CD4-positive, alpha-beta T cell treated with Interleukin-21 for 1 hour (primary cell): ENCODE measurements around the gene TECPR1.

ENCODE experiments used
- DNase-seq: peaks from one replicate; pipeline ENCODE4 v3.0.0-alpha.2; 2020

Gene TECPR1

DNA sequence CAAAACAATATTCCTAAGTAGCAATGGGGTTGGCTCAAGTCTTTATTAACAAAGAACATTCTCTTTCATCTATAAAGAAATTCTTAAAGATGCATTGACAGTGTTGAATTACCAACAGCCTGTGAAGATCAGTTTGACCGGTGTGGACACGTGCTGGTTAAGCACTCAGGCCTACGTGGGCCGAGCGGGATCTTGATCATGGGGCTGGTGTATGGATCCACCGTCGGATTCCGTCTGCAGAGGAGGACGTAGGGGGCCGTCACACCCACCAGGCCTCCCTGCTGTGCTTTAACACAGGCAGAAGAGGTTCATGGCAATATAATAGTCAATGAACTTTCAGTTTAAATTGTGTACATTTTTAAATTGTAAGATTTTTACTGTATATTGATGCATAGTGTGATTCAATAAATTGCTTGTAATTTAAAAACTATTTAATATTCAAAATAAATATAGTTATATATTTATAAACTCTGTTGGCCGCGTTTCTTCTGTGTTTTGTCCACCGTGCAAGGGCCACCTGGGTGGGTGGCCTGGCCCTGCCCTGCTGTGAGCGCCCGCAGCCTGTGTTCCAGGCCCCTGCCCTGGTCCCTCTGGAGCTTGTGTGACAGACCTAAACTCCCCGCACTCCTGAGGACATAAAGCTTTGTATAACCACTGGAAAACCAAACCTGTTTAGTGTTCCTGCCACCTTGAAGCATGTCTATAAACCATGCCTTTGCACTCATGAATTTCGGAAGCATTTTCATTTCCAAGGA is 42.7 kb downstream of the TECPR1 start:
- DNase-seq = no peak

DNA sequence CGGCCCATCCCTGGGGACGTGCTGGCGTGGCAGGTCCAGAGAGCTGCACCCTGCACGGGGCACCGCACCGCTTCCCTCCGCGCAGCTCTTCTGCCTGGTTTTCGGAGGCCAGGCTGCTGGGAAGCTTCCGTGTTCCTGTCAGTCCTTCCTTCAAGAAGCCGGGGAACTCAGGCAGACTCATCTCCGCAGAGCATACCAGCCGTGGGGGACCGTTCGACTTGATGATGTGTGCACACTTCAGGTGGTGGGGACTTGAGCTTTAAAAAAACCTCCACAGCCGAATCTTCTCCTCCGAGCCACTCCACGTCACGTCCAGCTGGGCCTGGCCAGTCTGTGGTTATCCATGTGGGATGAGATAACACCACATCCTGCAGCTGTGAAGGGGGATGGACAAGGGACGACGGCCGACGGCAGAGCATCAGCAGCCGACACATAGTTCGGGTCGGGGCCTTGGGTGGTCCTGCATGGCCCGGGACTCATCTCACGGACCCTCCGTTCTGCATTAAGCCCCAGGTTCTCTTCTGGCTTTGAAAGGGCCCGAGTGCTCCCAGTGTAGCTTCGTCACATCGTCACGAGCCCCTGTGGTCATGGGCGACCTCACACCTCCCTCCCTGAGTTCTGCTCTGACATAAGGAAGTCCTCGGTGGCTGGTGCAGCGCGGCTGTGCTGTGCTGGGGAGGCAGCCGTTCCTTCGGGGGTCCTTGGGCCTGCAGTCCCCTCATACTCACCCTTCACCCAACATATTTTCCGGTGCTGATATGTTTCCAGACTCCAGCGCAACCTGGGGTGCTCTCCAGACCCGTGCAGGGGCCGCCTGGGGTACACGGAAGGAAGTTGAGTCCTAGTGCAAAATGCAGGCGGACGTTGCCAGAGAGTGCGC is 45.3 kb downstream of the TECPR1 start:
- no peak for DNase-seq

DNA sequence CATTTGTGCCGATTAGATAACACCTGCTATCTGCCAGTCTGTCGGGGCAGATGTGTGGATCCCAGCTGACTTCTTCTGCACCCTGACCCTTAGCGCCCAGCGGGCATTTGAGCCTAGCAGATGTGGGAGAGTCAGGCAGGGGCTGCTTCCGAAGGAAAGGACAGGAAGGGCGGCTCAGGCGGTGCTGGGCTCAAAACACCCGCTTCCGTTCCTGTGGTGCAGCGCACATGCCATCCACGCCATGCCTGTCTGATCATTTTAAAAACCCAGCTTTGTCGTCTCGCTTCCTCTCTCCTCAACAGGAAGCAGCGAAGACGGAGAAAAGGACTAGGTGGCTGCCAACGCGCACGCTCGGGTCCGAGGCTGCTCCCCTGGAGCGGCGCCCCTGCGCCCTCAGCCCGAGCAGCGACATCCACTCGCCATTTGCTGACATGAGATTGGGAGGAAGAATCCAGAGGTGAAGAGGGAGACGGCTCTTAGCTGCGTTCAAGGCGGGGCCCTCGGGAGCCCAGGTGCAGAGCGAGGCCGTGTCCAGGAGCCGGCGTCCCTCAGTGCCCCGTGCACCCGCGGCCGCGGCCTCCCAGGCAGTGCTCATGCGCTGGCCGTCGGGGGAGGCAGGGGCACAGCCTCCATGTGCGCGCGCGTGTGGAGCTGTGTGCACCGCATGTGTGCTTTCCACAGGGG is 46.7 kb downstream of the TECPR1 start:
- no peak for DNase-seq

DNA sequence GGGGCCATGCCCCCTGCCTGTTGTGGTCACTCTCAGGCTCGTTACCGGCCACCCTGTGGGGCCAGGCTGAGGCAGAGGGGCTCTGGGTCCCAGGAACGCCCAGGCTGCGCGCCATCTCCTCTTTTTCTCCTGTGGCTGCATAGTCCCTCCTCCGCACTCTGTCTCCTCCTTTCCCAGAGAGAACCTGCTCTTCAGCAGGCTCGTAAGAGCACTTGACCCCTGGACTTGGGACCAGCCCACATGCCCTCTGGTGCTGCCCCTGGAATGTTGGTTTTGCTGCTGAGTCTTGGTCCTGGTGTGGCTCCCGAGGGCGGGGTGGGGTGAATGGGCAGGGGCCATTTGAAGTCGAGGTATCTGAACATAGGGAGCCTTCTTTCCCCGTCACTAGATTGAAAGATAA is 47.4 kb downstream of the TECPR1 start:
- no peak for DNase-seq

DNA sequence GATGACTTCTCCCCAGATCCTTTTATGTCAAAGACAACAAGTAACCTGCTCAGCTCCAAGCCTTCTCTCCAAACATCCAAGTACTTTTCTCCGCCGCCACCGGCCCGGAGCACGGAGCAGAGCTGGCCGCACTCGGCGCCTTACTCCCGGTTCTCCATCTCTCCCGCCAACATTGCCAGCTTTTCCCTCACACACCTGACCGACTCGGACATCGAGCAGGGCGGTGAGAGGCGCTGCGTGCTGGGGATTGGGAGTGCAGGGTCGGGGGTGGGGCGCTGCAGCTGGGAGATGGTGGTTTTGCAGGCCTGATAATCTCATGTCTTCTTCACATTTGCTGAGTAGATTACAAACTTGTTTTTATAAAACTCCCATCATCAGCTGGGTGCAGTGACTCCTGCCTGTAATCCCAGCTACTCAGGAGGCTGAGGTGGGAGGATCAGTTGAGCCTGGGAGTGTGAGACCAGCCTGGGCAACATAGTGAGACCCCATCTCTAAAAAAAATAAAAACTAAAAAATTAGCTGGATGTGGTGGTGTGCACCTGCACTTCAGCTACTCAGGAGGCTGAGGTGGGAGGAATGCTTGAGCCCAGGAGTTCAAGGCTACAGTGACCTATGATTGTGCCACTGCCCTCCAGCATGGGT is 47.9 kb downstream of the TECPR1 start:
- DNase-seq = no peak

DNA sequence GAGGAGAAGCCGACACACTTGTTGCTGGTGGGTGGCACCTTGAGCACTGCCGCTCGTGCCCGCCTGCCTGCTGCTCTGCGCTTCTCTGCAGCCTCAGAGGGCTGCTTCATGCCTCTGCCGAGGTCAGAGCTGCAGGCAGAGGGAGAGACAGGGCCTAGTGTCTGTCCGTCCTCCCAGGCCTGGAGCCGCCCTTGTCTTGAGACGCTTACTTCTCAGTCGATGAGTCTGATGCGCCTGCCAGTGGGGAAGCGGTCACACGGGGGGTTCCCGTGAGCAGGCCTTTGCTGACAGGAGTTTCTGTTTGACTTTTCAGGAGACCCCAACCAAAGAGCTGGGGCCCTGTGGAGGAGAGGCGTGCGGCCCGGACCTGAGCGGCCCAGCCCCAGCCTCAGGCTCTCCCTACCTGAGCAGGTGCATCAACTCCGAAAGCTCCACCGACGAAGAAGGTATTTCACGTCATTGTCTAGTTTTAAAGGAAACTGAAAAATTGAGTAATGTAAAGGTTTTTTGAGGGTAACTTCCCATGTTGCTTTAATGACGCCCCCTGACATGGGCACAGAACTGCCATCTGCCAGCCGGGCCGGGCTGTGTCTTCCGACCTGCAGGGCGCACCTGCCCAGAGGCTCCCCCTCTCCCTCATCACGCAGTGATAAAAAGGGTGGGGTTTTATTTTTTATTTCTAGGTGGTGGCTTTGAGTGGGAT is 48.6 kb downstream of the TECPR1 start:
- no peak for DNase-seq

DNA sequence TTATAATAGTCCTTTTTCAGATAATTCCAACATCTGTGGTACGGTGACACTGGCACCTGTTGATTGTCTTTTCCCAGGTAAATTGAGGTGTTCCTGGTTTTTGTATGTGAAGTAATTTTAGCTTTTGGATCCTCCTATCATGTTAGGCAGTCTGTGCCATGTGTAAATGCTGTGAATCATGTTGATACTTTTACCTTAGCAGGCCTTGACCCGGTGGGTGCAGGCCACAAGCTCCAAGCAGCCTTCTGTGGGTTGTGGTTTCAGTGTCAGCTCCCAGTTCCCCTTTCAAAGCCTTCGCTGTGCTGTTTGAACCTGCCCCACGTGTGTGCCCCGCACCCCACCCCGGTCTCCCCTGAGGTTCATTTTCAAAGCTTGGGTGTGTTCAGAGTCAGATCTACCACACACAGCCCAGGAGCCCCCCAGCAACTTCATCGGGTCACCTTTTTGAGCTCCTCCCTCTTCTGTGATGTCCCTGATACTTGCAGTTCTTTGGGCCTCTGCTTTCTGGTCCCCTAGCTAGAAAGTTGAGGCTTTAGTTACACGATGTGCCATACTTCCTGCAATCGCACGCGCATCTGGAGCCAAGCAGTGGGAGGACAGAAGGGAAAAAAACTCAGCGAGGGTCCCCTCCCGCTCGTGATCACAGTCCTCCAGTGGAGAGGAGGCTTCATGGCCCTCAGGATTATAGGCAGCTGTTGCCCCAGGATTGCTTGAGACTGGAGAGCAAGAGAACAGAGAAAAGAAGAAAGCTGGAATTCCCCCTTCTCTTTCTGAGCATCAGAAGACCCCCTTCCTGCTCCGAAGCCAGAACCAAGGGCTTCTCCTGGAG is 49.5 kb downstream of the TECPR1 start:
- DNase-seq = peak; percentile 67

DNA sequence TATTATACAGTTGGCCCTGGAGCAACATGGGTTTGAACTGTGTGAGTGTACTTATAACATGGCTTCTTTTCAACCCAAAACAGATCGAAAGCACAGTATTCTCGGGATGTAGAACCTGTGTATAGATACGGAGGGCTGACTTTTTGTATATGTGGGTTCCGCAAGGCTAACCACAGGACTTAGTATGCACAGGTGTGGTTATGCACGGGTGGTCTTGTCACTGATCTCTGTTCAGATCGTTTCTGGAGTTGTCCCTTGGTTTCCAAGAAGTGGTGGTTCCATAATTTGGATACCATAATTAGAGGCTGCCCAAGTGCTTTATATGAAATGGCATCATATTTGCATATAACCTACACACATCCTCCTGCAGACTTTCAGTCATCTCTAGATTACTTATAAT is 51.7 kb downstream of the TECPR1 start:
- no peak for DNase-seq

DNA sequence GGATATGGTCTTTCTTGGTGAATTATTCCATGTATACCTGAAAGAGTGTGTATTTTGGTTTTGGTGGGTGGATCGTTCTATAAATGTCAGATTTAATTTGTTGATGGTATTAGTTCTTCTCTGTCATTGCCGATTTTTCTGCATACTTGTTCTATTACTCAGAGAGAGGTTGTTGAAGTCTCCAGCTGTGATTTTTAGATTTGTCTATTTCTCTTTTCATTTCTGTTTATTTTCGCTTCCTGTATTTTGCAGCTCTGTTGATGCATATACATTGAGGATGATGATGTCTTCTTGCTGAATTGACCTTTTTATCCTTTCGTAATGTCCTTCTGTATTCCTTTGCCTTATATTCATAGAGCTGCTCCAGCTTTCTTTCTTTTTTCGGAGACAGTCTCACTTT is 52.9 kb downstream of the TECPR1 start:
- no peak for DNase-seq

DNA sequence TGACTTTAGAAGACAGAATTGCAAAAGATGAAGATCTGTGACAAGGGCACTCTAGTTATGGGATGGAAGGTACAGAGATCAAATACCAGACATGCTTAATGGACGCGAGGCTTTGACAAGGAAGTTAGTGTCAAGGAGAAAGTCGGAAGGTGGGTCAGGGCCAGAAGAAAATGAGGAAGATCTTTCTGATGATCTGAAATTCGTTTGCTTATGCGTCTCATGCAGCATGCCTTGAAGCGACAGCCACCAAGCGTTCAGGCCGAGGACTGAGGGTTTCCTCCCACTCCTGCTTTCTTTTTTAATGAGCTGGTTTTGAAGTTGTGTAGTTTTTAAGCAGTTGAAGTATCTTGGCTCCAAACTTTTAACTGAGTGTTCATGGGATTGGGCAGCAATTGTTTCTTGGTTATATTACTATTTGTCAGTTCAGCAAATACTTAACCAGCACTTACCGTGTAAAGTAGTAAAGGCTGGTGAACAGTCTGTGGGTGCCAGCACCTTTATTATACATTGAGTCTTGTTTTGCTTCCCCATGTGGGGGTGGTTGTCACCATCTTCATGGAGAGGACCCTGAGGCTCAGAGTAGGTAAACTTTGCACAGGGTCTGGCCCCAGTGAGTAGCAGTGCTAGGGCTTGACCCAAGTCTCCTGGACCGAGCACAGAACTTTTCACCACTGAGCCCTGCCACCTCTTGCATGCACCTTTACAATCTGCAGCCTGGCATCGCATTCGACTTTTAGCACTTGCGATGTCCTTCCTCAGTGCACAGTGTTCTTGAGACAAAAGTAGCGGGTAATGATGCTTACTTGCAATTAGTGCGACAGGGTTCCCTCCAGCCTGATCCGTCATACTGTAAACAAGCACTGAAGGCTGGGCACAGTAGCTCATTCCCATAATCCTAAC is 55.1 kb downstream of the TECPR1 start:
- no peak for DNase-seq

DNA sequence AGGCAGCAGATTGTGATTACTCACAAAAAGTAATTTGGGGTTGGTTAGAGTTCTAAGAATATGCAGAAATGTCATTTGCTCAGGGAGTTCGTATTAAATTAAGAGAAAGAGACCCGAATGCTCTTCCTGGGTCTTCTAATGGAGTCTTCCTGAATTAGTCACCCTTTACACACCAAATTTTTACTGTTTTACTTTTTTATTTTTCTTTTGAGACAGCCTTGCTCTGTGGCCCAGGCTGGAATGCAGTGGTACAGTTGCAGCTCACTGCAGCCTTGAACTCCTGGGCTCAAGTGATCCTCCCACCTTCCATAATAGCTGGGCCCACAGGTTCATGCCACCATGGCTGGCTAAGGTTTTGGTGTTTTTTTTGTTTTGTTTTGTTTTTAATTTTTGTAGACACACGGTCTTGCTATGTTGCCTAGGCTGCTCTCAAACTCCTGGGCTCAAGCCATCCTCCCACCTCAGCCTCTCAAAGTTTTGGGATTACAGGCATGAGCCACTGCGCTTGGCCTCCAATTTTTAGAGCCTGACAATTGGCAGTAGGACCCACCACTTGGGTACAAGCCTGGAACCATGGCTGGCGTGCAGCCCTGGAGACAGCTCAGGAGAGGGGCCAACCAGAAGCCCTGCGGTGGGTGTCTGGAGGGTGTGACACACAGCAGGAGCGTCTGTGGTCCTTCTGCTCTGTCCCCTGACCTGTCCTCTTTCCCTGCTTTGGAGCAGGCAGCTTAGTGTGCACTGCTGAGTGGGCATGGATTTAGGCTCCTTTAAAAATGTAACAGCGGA is 57.2 kb downstream of the TECPR1 start:
- no peak for DNase-seq

DNA sequence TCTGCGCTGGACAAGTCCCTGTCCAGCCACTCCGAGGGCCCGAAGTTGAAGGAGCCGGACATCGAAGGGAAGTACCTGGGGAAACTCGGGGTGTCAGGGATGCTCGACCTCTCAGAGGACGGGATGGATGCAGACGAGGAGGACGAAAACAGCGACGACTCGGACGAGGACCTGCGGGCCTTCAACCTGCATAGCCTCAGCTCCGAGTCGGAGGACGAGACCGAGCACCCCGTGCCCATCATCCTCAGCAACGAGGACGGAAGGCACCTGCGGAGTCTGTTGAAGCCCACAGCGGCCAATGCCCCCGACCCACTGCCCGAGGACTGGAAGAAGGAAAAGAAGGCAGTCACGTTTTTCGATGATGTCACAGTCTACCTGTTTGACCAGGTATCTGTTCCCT is 57.8 kb downstream of the TECPR1 start:
- no peak for DNase-seq

DNA sequence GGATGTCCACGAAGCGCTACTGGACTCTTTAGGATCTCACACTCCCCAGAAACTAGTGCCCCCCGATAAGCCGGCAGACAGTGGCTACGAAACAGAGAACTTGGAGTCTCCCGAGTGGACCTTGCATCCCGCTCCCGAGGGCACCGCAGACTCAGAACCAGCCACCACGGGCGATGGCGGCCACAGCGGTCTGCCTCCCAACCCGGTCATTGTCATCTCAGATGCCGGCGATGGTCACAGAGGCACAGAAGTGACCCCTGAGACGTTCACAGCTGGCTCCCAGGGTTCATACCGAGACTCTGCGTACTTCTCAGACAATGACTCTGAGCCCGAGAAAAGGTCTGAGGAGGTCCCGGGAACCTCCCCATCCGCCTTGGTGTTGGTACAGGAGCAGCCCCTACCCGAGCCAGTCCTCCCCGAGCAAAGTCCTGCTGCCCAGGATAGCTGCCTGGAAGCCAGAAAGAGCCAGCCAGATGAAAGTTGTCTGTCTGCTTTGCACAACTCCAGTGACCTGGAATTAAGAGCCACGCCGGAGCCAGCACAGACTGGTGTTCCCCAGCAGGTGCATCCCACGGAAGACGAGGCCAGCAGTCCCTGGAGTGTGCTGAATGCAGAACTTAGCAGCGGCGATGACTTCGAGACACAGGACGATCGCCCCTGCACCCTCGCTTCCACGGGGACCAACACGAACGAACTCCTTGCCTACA is 58.4 kb downstream of the TECPR1 start:
- DNase-seq = no peak

DNA sequence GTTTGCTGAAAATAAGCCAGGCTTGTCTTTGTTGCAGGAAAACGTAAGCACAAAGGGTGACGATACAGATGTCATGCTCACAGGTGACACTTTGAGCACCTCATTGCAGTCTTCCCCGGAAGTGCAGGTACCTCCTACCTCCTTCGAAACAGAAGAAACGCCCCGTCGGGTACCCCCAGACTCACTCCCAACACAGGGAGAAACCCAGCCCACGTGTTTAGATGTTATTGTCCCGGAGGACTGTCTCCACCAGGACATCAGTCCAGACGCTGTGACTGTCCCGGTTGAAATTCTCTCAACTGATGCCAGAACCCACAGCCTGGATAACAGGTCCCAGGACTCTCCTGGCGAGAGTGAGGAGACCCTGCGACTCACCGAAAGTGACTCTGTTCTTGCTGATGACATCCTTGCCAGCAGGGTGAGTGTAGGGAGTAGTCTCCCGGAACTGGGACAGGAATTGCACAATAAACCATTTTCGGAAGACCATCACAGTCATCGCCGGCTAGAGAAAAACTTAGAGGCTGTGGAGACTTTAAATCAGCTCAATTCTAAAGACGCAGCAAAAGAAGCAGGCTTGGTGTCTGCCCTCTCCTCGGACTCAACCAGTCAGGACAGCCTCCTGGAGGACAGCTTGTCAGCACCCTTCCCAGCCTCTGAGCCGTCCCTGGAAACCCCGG is 59.1 kb downstream of the TECPR1 start:
- no peak for DNase-seq

DNA sequence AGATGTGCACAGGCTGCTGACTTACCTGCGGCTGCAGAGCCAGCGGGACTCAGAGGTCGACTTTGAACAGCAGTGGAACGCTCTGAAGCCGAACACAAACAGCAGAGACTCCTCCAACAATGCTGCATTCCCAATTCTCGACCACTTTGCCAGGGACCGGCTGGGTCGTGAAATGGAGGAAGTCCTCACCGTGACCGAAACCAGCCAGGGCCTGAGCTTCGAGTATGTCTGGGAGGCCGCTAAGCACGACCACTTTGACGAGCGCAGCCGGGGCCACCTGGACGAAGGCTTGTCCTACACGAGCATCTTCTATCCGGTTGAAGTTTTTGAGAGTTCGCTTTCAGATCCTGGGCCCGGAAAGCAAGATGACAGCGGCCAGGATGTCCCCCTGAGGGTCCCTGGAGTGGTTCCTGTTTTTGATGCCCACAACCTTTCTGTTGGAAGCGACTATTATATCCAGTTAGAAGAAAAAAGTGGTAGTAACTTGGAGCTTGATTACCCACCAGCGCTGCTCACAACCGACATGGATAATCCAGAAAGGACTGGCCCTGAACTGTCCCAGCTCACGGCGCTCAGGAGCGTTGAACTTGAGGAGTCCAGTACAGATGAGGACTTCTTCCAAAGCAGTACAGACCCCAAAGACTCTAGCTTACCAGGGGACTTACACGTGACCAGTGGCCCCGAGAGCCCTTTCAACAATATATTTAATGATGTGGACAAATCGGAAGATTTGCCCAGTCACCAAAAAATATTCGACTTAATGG is 60.2 kb downstream of the TECPR1 start:
- no peak for DNase-seq

DNA sequence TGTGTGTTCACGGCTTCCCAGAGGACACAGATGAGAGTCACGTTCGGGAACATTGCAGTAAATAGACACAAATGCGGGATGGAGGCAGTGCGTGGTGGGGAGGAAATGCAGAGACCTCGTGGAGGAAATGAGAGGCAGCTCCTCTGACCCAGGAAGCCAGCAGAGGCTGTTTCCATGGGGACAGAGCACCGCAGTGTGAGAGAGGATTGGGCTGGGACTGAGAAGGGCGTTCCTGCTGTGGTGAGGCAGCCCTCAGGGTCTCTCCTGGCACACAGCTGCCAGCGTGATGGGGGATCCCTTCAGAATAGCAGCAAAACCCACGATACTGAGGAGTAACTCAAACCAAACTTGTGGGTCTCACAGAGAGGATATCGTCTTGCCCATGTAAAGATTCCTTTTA is 62.5 kb downstream of the TECPR1 start:
- DNase-seq = no peak

DNA sequence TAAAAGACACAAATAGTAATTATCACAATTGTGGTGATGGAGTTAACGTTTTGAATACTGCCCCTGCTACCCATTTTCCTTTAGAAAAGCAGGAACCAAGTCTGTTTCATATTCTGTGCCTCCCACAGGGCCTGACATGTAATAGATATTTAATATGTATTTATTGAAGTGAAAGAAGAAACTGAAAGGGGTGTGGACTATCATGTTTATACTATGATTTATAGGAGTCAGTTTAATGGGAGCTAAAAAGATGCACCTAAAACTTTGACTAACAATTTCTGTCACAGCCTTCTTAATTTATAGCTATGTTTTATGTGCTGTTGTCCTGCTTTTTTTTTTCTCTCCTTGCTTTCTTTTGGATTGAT is 64.9 kb downstream of the TECPR1 start:
- no peak for DNase-seq
